HG02763 (cell line): ENCODE measurements around the gene CERS6.

ENCODE experiments used
- ATAC-seq: cut with Tn5 transposase; IDR thresholded peaks from one replicate; pipeline ENCODE4 v1.9.1; 2021; ENCODE audit warnings: mild to moderate bottlenecking, moderate library complexity; ENCODE audit not compliant: unreplicated experiment

CERS6 gene

DNA sequence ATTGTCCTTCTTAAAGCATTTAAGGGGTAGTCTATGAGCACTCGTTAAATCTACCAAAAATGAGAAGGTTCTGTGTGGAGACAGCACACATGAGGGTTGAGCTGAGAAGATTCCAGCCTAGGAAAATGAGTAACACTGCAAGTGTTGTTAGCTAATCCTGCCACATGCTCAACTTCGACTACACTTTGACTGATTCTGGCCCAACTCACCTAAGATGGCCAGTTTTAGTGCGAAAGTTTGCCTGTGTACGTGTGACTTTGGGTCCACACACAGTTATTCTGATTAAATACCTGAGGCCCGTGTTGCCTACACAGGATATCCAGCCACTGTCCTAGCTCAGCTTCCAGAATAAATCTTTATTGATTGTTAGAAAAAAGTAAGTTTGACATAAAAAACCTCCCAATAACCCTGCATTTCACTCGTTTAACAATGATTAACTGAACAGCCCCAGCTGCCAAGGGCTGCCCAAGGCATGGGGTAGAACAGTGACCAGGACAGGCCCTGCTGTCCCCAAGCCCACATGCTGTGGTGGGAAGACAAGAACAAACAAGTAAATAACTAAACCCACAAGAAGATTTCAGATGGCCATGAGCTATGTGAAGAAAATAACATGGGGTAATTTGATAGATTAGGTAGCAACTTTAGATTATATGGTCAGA lies 14.7 kb upstream of the CERS6 start:
- no peak for ATAC-seq

- ATAC-seq = no peak
These were observed 12.3 kb upstream of the CERS6 start for GRCh38 chr2:168443818-168444217.

DNA sequence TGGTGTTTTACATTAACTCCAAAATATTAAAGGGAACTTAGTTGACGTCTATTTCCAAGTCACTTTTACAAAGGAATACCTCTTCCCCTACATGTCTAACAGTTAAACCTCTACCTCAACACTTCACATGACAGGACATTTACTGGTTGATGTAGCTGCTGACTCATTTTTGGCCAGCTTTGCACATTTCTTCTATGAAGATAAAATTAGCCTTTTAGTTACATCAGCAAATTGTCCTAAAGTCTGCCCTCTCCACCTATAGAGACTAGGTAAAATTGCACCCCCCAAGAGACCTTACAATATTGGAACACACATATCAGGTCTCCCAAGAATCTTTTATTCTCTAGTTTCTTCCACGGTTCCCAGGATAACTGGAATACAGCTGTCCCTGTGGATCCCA lies 10.1 kb upstream of the CERS6 start:
- ATAC-seq = no peak

- no peak for ATAC-seq
These were observed 7.1 kb upstream of the CERS6 start for GRCh38 chr2:168448980-168449379.

GRCh38 chr2:168449419-168449818 lies 6.7 kb upstream of the CERS6 start:
- ATAC-seq = no peak

GRCh38 chr2:168450171-168450570 lies 5.9 kb upstream of the CERS6 start:
- ATAC-seq = no peak

DNA sequence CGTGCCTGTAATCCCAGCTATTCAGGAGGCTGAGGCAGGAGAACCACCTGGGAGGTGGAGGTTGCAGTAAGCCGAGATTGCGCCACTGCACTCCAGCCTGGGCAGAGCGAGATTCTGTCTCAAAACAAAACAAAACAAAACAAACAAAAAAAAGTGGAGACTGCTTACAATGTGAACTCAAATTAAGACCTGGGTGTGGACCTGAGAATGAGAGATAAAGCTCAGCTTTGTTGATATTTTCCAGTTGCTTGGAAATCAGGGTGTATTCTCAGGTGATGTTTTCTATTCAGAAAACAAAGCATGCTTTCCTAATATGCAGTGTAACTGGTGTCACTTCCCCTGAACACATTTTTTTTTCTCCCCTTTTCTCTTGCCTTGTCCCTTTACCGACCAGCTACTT lies 5.3 kb upstream of the CERS6 start:
- no peak for ATAC-seq

DNA sequence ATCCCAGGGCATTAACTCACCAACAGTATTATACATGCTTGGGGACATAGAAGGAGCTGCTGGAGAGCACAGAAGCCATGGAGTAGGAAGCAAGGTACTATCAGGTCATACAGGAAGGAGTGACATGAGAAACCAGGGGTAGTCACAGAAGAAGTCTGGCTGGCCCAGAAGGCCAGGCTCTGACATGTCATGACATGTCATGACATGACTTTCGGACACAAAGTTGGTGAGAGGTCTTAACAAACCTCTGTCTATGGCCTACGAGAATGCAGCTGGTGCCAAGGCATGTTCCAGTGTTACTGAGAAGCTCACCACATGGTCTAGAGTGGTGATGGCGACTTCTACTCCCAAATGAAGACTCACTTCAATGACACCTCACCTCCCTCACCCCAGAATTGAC lies 3.3 kb upstream of the CERS6 start:
- no peak for ATAC-seq

- no peak for ATAC-seq
These were observed 2.7 kb upstream of the CERS6 start for GRCh38 chr2:168453404-168453803.

GRCh38 chr2:168454737-168455644 lies 1.1 kb upstream of the CERS6 start:
- ATAC-seq = no peak

- peak; percentile 31 for ATAC-seq
These were observed 583 bp downstream of the CERS6 start for GRCh38 chr2:168456521-168457189.

DNA sequence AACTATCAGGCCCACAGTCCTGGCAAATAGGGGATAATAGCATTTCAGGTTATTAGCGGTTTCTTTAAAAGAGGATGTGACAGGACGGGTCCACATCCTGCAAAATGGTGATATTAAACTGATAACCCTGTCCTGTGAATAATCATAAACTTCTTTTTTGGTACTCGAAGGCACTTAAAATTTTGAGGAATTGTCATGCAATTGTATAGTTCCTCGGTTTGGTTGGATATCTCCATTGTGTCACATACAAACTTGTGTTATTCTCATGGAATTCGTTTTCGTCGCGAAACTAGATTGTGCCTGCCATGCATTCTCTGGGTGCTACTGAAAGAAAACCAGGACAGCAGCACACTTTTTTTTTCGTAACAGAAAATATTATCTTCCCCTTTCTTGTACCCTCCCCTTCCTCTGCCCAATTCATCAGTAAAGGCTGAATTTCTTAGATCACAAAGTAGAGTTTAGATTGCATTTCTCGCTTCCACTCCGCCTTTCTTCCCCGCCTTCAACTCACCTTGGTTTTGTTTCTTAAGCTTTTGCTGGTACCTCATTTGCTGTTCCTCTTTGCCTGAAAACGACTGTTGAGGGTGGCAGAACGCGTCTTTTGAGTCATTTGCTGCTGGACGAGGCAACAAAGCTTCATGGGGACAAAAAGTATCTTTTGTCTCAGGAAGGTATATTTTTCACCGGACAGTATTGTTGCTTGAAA lies 1.3 kb downstream of the CERS6 start:
- ATAC-seq = no peak

DNA sequence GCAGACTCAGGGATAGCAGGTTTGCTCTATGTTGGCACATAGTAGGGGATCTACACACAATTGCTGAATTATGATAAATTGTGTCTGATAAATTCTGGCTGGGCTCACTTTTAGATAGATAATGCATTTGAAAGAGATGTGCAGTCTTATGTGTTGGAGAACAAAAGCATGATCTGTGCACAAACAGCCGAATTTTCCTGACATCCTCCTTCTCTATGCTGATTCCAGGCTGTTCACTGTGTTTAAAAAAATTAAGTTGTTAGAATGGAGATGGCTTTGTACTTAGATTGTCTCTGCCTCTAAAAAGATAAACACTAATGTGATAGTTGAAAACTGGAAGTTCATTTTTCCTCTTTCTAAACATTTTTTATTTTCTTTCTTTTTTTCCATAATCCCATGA lies 2.1 kb downstream of the CERS6 start:
- no peak for ATAC-seq

DNA sequence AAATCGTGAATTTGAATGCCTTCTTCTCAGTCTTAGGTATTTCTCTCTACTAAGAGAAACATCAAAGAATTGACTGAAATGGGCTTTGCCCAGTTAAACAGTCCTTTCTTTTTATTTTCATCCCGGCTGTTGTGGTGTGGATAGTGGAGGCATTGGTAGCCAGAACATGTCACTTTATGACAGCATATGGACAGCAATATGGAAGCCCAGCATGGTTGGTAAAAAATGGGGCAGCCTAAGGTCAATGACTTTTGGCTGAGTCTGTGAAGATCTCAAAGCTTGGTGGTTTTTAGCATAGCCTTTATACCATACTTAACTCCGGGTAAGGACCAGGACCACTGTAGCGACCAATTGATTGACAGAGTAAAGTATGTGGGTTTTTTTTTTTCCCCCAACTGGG lies 3.2 kb downstream of the CERS6 start:
- no peak for ATAC-seq

GRCh38 chr2:168460571-168460970 lies 4.5 kb downstream of the CERS6 start:
- no peak for ATAC-seq

GRCh38 chr2:168461178-168461941 lies 5.3 kb downstream of the CERS6 start:
- no peak for ATAC-seq

DNA sequence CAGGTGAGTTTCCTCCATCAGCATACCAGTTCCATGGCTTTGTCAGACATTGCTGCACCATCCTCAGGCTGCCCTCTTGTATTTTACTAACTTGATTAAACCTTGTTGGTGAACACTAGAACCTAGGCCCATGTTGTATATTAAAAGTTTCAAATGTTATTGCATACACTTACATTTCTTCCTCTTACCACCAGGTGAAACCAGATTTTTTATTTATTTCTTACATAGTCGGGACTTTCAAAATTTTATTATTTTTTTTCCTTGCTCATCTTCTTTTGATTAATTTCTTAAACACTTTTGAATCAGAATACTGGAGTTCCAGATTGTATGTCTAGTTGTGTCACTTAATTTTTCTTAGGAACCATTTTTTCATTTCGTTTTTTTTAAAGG lies 5.9 kb downstream of the CERS6 start:
- ATAC-seq = no peak

DNA sequence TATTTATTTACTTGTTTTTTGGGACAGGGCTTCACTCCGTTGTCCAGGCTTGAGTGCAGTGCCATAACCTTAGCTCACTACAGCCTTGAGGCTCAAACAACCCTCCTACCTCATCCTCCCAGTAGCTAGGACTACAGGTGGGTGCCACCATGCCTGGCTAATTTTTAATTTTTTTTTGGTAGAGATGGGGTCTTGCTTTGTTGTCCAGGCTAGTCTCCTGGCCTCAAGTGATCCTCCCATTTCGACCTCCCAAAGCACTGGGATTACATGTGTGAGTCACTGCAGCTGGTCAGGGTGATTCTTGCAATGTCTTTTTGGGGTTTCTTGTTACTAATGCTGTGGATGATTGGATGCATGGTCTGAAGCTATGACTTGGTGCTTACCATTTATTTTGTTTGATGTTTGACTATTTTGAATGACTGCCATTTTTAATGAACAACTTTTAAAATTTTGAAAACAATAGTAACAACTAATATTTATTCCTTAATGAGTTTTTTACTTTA lies 6.5 kb downstream of the CERS6 start:
- no peak for ATAC-seq

DNA sequence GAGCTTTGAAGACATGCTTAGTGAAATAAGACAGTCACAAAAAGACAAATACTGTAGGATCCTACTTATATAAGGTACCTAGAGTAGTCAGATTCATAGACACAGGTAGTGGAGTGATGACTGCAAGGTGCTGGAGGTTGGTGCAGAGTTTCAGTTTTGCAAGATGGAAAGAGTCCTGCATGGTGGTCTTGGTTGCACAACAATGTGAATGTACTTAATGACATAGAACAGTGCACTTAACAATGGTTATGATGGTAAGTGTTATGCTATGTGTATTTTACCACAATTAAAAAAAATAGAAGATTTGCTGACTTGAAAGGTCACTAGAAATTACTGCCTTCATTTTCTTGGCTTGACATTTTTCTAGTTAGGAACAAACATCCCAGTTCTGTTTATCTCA lies 9.5 kb downstream of the CERS6 start:
- no peak for ATAC-seq

- ATAC-seq = no peak
These were observed 10.2 kb downstream of the CERS6 start for GRCh38 chr2:168466190-168466737.
